GM19438 (cell line): ENCODE data around the gene TIGIT.

ENCODE experiments used
- ATAC-seq: cut with Tn5 transposase; IDR thresholded peaks from one replicate; pipeline ENCODE4 v1.9.1; 2021; ENCODE audit warnings: low read depth; ENCODE audit not compliant: unreplicated experiment

TIGIT gene

DNA sequence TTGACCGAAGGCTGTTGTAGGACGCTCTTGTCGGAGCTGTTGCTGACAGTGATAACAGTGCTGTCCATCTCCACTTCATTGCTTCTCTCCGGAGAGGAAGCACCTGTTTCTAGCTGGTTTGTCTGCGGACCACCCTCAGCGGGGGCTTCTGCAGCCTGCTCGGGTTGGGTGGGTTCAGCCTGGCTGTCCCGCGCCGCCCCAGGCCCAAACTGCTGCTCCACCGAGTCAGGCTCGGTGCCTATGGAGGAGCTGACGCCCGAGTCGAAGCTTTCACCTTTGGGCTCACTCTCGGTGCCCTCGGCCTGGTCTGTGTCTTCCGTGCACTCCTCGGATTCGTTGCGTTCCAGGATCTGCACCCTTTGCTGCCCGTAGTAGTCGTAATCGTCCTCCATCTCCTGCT, 56.9 kb downstream of the TIGIT start:
- ATAC-seq, result no peak

DNA sequence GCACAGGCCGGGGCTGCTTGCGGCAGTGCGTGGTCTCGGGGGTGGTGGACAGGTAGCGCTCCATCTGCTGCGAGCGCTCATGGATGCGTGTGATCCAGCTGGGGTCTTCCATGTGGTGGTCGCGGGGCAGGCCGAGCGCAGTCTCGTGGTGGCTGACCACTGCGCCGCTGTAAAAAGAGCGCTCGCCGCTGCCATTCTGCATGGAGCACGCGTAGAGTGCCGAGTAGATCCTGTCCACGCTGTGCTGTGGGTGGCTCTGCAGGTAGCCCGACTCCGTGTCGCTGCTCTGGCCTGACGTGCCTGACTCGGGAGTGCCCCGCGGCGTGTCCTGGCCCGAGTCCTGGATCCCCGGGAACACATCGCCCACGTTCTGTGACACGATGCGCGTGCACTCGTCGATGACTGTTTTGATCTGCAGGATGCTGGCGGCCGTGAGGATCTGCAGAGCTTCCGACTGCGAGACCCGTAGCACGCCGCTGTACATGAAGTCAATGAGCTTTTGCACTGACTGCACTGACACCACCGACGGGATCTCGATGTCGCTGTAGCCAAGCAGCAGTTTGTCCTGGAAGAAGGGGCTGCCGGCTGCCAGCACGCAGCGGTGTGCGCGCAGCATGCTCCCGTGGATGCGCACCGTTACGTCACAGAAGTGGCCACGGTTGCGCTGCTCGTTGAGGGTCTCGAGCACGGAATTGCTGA, 57.4 kb downstream of the TIGIT start:
- no peak for ATAC-seq

DNA sequence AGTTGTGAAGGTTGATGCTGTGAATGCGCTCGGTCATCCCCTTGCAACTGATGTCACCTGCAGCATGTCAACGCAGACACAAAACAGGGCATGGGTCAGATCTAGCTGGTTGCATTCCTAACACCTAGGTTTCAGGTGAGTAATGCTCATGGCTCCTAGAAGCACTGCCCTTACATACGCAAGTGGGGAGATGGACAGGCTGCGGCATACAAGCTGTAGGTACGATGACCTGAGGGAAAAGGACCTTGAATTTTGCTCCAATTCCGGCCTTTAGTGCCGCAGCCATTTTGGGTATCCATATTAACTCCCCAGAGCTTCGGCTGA, 58.0 kb downstream of the TIGIT start:
- no peak for ATAC-seq

DNA sequence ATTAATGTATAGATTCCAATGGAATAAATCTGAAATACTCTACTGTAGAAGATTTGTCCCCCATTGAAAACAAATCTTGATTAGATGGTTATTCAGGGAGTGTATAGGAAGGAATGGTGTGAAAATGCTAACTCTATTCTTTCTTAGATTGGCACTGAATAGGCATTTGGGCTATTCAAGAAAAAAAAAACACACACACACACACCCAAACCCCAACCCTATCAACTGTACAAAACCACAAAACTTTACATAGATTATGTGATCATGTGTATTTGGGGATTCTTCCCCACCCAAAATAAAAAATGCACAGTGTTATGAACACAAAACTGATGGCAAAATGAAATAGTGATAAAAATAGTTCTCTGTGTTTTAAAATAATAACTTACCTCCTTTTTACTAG, 61.8 kb downstream of the TIGIT start:
- ATAC-seq, result no peak

DNA sequence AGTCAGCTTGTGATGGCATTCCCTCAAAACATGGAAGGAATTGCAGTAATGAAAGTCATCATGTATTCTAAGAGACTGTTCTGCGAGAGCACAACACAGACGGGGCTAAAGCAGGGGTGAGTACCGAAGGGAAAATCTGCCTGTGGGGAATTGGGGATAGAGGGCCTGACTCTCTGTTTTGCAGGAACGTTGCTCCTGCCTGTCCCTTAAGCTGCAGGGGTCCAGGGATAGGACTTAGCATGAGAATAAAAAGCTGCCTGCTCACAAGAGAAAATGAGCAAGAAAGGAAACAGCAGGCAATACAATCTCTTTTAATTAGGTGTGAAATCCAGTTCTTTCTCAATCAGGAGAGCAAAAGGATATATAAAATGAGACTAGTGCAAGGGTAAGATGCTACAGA, 62.2 kb downstream of the TIGIT start:
- ATAC-seq, result no peak

DNA sequence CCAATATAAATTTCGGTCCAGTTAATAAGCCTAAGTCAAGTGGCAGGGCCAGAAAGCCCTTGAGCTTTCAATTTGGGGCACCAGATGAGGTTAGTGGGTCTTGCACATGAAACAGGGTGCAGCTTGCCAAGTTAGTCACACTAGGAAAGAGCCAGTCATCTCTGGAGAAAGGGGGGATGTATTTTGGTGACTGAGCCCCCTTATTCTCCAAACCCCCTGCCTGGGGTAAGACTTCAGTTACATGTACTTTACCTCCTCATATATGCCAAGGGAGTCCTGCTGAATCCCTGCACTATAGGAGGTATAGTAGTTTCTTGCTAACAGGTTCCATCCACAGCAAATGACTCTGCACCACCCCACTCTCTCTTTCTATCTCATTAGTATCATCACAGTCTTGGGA, 62.7 kb downstream of the TIGIT start:
- ATAC-seq, result no peak
